ENCODE measurements around the gene RPL29.
"Not testable (repeated sequence)": the region's sequence is repeated elsewhere in the genome, so short reads cannot be mapped to it uniquely, and the experiment has no call there.

Gene RPL29

GRCh38 chr3:51993657-51994056 is 2.0 kb downstream of the RPL29 start:
- peaks cover 19% of the 10 kb centered on the region for H3K79me2 ChIP-seq (ENCODE audit: control insufficient read depth, insufficient read depth, low read length)
- not testable (repeated sequence) for H4K8ac ChIP-seq (ENCODE audit: low read depth, low read length); H3K4me3 ChIP-seq (ENCODE audit: low read length); H2BK5ac ChIP-seq (ENCODE audit: low read length); H3K27ac ChIP-seq (ENCODE audit: low read depth, low read length); H2BK15ac ChIP-seq (replicated peaks; ENCODE audit: low read depth); H2BK120ac ChIP-seq (ENCODE audit: low read depth, low read length); H3K56ac ChIP-seq (ENCODE audit: low read length); H3K18ac ChIP-seq (ENCODE audit: low read length); H3K23ac ChIP-seq (ENCODE audit: low read length); H3K4me2 ChIP-seq (ENCODE audit: low read length); H4K5ac ChIP-seq (ENCODE audit: low read length); H3K4ac ChIP-seq (ENCODE audit: low read depth, low read length); DNase-seq; H3K27me3 ChIP-seq (ENCODE audit: insufficient read depth, low read length, poor library complexity); H2AK5ac ChIP-seq (ENCODE audit: low read length)
- peak overlapping the region; percentile 99 for H3K9ac ChIP-seq (ENCODE audit: low read length)
- no CpG with 5 or more reads among the region's 13 CpGs for WGBS (ENCODE audit: extremely low coverage, insufficient coverage, low lambda C conversion rate)
- peaks cover 12% of the 10 kb centered on the region for H3K4me1 ChIP-seq (ENCODE audit: control insufficient read depth, low read depth, low read length)
- H3K36me3 ChIP-seq (ENCODE audit: control insufficient read depth, insufficient read depth, low read length): peaks cover 21% of the 10 kb centered on the region
- peaks cover 18% of the 10 kb centered on the region for H3K79me1 ChIP-seq (ENCODE audit: low read length)

GRCh38 chr3:51992017-51992682 is 3.5 kb downstream of the RPL29 start:
- Histone ChIP-seq H3K9ac (ENCODE audit: low read length) (peak overlapping the region; percentile 13), H3K36me3 (ENCODE audit: control insufficient read depth, insufficient read depth, low read length) (peaks cover 21% of the 10 kb centered on the region), H3K4ac (ENCODE audit: low read depth, low read length) (no peak overlapping the region), H2BK15ac (replicated peaks; ENCODE audit: low read depth) (no peak overlapping the region), H3K27ac (ENCODE audit: low read depth, low read length) (no peak overlapping the region), H2AK5ac (ENCODE audit: low read length) (no peak overlapping the region), H3K27me3 (ENCODE audit: insufficient read depth, low read length, poor library complexity) (no peaks in the 10 kb centered on the region), H3K23ac (ENCODE audit: low read length) (peak overlapping the region; percentile 89), H2BK120ac (ENCODE audit: low read depth, low read length) (no peak overlapping the region), H3K4me2 (ENCODE audit: low read length) (no peak overlapping the region), H4K5ac (ENCODE audit: low read length) (no peak overlapping the region), H3K18ac (ENCODE audit: low read length) (no peak overlapping the region), H3K4me1 (ENCODE audit: control insufficient read depth, low read depth, low read length) (peaks cover 10% of the 10 kb centered on the region), H3K56ac (ENCODE audit: low read length) (no peak overlapping the region), H2BK5ac (ENCODE audit: low read length) (no peak overlapping the region), H3K4me3 (ENCODE audit: low read length) (no peak overlapping the region), H3K79me2 (ENCODE audit: control insufficient read depth, insufficient read depth, low read length) (peaks cover 19% of the 10 kb centered on the region), H4K8ac (ENCODE audit: low read depth, low read length) (no peak overlapping the region), H3K79me1 (ENCODE audit: low read length) (peaks cover 18% of the 10 kb centered on the region)
- no CpG with 5 or more reads among the region's 3 CpGs for WGBS (ENCODE audit: extremely low coverage, insufficient coverage, low lambda C conversion rate)
- no peak for DNase-seq

- H3K4me1 ChIP-seq (ENCODE audit: control insufficient read depth, low read depth, low read length): peaks cover 10% of the 10 kb centered on the region
- not testable (repeated sequence) for H3K27ac ChIP-seq (ENCODE audit: low read depth, low read length); DNase-seq; H2AK5ac ChIP-seq (ENCODE audit: low read length); H3K56ac ChIP-seq (ENCODE audit: low read length); H3K4me3 ChIP-seq (ENCODE audit: low read length); H3K18ac ChIP-seq (ENCODE audit: low read length); H2BK120ac ChIP-seq (ENCODE audit: low read depth, low read length); H3K9ac ChIP-seq (ENCODE audit: low read length); H4K8ac ChIP-seq (ENCODE audit: low read depth, low read length); H3K4ac ChIP-seq (ENCODE audit: low read depth, low read length); H2BK15ac ChIP-seq (replicated peaks; ENCODE audit: low read depth); H3K4me2 ChIP-seq (ENCODE audit: low read length); H2BK5ac ChIP-seq (ENCODE audit: low read length); H4K5ac ChIP-seq (ENCODE audit: low read length); H3K27me3 ChIP-seq (ENCODE audit: insufficient read depth, low read length, poor library complexity); H3K23ac ChIP-seq (ENCODE audit: low read length)
- peaks cover 18% of the 10 kb centered on the region for H3K79me1 ChIP-seq (ENCODE audit: low read length)
- H3K79me2 ChIP-seq (ENCODE audit: control insufficient read depth, insufficient read depth, low read length): peaks cover 18% of the 10 kb centered on the region
- no CpG with 5 or more reads among the region's 38 CpGs for WGBS (ENCODE audit: extremely low coverage, insufficient coverage, low lambda C conversion rate)
- peaks cover 21% of the 10 kb centered on the region for H3K36me3 ChIP-seq (ENCODE audit: control insufficient read depth, insufficient read depth, low read length)
Observed at GRCh38 chr3:51990501-51990971, 5.2 kb downstream of the RPL29 start.

GRCh38 chr3:51988286-51989146 is 7.2 kb downstream of the RPL29 start:
- no CpG with 5 or more reads among the region's 15 CpGs for WGBS (ENCODE audit: extremely low coverage, insufficient coverage, low lambda C conversion rate)

GRCh38 chr3:51987568-51987967 is 8.1 kb downstream of the RPL29 start:
- no CpG with 5 or more reads among the region's 7 CpGs for WGBS (ENCODE audit: extremely low coverage, insufficient coverage, low lambda C conversion rate)
- no peak overlapping the region for H4K8ac ChIP-seq (ENCODE audit: low read depth, low read length)
- no peak overlapping the region for H3K4me3 ChIP-seq (ENCODE audit: low read length)
- no peak overlapping the region for H3K27ac ChIP-seq (ENCODE audit: low read depth, low read length)
- no peak overlapping the region for H2BK5ac ChIP-seq (ENCODE audit: low read length)
- no peaks in the 10 kb centered on the region for H3K79me2 ChIP-seq (ENCODE audit: control insufficient read depth, insufficient read depth, low read length)
- no peak for DNase-seq
- H3K4me2 ChIP-seq (ENCODE audit: low read length): no peak overlapping the region
- peaks cover 6% of the 10 kb centered on the region for H3K79me1 ChIP-seq (ENCODE audit: low read length)
- no peak overlapping the region for H2AK5ac ChIP-seq (ENCODE audit: low read length)
- H3K18ac ChIP-seq (ENCODE audit: low read length): no peak overlapping the region
- H3K4ac ChIP-seq (ENCODE audit: low read depth, low read length): no peak overlapping the region
- H4K5ac ChIP-seq (ENCODE audit: low read length): no peak overlapping the region
- H3K36me3 ChIP-seq (ENCODE audit: control insufficient read depth, insufficient read depth, low read length): peaks cover 7% of the 10 kb centered on the region
- no peaks in the 10 kb centered on the region for H3K27me3 ChIP-seq (ENCODE audit: insufficient read depth, low read length, poor library complexity)
- H3K4me1 ChIP-seq (ENCODE audit: control insufficient read depth, low read depth, low read length): peaks cover 4% of the 10 kb centered on the region
- no peak overlapping the region for H2BK15ac ChIP-seq (replicated peaks; ENCODE audit: low read depth)
- H3K9ac ChIP-seq (ENCODE audit: low read length): no peak overlapping the region
- H2BK120ac ChIP-seq (ENCODE audit: low read depth, low read length): no peak overlapping the region
- H3K56ac ChIP-seq (ENCODE audit: low read length): no peak overlapping the region
- no peak overlapping the region for H3K23ac ChIP-seq (ENCODE audit: low read length)

More at GRCh38 chr3:51988286-51989146, 7.2 kb downstream of the RPL29 start:
- Histone ChIP-seq H3K9ac (ENCODE audit: low read length) (no peak overlapping the region), H2BK5ac (ENCODE audit: low read length) (no peak overlapping the region), H3K4me3 (ENCODE audit: low read length) (no peak overlapping the region), H4K5ac (ENCODE audit: low read length) (no peak overlapping the region), H3K36me3 (ENCODE audit: control insufficient read depth, insufficient read depth, low read length) (peaks cover 12% of the 10 kb centered on the region), H3K4ac (ENCODE audit: low read depth, low read length) (no peak overlapping the region), H3K27ac (ENCODE audit: low read depth, low read length) (no peak overlapping the region), H3K79me1 (ENCODE audit: low read length) (peaks cover 8% of the 10 kb centered on the region), H2BK120ac (ENCODE audit: low read depth, low read length) (no peak overlapping the region), H3K4me2 (ENCODE audit: low read length) (no peak overlapping the region), H3K23ac (ENCODE audit: low read length) (no peak overlapping the region), H2BK15ac (replicated peaks; ENCODE audit: low read depth) (no peak overlapping the region), H3K79me2 (ENCODE audit: control insufficient read depth, insufficient read depth, low read length) (peaks cover 1% of the 10 kb centered on the region), H2AK5ac (ENCODE audit: low read length) (no peak overlapping the region), H3K4me1 (ENCODE audit: control insufficient read depth, low read depth, low read length) (peaks cover 4% of the 10 kb centered on the region), H4K8ac (ENCODE audit: low read depth, low read length) (no peak overlapping the region), H3K18ac (ENCODE audit: low read length) (no peak overlapping the region), H3K56ac (ENCODE audit: low read length) (peak overlapping the region; percentile 15), H3K27me3 (ENCODE audit: insufficient read depth, low read length, poor library complexity) (no peaks in the 10 kb centered on the region)
- peak; percentile 26 for DNase-seq
